SH-SY5Y (cell line): Measurements from ENCODE around the gene FNBP1L.

ENCODE experiments used
- GATA2 ChIP-seq: IDR thresholded peaks from 2 replicates; pipeline ENCODE4 v1.6.1; 2011; ENCODE audit warnings: mild to moderate bottlenecking, low read depth, low read length
- GATA3 ChIP-seq: IDR thresholded peaks from 2 replicates; pipeline ENCODE4 v1.6.1; 2011; ENCODE audit warnings: low read depth, mild to moderate bottlenecking, low read length, moderate library complexity

Gene FNBP1L

DNA sequence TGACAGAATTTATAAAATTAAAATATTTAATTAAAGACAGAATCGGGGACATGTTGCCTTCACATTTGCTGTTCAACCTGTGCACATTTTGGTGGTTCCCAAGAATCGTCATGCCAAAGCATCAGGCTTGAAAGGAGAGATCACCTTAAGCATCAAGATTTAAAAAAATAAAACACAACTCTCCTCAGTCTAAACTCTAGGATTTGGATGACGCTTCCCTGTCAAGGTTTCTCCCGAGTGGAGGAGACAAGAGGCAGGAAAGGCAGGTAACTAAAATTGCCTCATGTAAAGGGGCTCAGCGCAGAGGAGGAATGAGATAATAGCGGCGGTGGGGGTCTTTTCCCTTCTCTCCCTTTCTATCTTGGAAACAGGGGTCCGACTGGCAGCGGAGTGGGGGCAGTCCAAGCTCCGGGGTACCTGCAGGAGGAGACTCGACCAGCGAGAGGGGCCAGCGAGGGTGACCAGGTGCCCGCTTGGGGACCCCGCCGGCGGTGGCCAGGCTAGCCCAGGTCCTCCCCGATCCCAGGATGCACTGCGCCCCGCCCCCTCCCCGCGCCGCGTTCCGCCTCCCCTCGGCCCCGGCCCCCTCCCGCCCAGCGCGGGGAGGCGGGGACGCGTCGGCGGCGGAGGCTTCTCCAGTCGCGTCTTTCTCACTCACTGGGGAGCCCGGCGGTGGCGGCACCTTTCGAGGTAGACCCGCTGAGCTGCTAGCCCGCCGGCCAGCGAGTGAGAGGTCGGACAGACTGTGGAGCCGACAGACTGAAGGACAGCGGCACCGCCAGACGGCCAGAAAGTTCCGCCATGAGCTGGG is at the start of gene FNBP1L:
FNBP1L (plus strand) TSS at position 638 of the 811 bp plus-strand sequence; CDS start at position 802, 164 bp downstream.
- TF ChIP-seq GATA3 (no peak), GATA2 (no peak)

DNA sequence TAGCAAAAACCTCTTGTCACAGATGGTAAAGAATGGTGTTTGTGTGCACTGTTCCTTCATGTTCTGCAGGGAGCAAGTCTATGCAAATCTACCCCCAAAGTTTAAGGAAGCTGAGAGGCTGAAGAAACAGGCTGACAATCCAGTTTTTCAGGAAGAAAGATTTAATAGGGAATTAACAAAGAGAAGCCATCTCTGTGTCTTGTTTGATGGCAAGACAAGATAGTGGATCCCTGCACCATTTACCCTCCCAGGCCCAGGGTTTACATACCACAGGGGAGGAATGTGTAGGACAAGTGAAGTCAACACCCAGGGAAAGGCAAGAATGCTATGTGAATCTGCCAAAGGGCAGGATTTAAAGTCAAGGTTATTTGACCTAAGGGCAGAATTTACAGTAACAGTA is 48.1 kb upstream of the FNBP1L start:
- TF ChIP-seq GATA2 (no peak), GATA3 (no peak)

DNA sequence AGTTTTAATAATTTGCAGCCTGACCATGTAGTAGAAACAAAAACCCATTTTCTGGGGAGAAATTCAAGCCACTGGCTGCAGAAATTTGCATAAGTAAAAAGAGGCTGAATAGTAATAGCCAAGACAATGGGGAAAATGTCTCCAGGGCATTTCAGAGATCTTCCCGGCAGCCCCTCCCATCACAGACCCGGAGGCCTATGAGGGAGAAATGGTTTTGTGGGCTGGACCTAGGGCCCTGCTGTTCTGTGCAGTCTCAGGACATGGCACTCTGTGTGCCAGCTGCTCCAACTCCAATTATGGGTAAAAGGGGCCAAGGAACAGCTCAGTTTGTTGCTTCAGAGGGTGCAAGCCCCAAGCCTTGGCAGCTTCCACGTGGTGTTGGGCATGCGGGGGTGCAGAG is 39.7 kb upstream of the FNBP1L start:
- TF ChIP-seq GATA2 (no peak), GATA3 (no peak)

DNA sequence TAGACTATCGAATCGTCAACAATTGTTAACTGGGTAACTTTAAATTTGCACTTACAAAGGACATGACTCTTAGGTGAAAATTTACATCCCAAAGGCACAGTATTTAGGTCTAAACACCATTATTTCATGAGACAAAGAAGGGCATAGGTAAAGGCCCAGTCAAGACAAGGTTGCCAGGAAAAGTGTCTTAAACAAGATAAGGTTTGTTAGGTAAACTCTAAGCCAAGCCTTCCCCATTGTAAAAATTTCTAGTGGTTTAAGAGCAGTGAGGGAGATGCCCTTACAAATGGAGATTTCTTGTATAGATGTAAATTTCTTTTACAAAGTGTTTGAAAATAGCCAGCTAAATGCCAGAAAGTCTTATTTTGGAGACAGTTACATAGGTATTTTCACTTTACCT is 36.9 kb upstream of the FNBP1L start:
- TF ChIP-seq GATA2: no peak
- no peak for TF ChIP-seq GATA3

DNA sequence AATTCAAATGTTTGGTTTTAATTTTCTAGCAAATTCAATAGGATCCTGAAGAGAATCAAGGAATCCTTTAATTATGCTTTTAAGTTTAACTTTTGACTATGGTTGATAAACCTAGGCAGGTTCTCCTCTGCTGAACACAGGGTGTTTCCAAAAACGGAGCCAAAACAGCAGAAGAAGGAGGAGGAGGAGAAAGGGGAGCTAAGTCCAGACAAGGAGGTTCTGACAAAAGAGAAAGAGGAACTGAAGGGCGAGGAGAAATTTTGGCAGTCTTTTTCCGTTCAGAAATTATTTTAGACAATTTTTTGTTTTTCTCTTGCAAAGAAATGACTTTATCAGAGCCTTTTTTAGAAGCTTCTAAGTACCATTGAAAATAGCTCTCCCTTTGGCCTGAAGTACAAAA is 33.2 kb upstream of the FNBP1L start:
- TF ChIP-seq GATA3 (no peak), GATA2 (no peak)

DNA sequence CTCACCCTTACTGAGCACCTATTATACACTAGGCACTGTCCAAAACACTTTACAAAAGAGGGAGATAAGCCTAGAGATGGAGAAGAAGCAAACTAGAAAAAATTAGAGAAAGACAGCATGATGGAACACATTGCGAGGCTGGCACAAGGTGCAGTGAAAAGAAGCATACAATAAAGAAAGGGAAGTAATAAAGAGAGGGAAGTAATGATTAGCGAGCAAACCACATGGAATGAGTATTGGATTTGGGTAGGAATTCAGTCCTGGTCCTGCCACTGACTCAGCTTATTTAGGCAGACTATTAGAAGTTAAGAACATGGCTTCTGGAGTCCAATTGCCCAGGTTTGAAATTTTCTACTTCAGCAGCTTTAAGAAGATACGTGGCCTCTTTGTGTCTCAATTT is 32.6 kb upstream of the FNBP1L start:
- no peak for TF ChIP-seq GATA2

DNA sequence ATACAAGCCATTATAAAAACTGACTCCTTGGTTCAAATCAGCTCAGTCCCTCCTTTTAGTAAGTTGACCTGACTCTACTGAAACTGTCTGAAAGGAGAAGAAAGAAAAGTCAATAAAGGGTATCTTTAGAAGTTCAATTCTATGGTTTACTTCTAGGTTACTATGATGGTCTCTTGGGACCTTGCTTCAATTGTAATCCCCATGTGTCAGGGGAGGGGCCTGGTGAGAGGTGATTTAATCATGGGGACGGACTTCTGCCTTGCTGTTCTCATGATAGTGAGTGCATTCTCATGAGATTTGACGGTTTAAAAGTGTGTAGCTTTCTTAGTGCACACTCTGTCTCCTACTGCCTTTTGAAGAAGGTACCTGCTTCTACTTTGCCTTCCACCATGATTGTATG is 31.7 kb upstream of the FNBP1L start:
- no peak for TF ChIP-seq GATA3
- no peak for TF ChIP-seq GATA2

DNA sequence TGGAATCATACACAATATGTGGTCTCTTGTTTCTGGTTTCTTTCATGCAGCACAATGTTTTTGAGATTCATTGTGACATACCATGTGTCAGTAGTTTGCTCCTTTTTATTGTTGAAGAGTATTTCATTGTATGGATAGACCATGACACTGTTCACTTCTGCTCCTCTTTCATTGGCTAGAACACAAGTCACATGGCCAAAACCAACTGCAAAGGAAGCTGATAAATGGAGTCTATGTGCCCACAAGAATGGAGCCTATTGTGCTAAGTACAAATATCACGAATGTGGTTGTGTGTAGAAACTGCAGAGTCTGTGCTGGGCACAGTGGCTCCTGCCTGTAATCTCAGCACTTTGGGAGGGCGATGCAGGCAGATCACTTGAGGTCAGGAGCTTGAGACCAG is 28.6 kb upstream of the FNBP1L start:
- TF ChIP-seq GATA3 (no peak), GATA2 (no peak)

DNA sequence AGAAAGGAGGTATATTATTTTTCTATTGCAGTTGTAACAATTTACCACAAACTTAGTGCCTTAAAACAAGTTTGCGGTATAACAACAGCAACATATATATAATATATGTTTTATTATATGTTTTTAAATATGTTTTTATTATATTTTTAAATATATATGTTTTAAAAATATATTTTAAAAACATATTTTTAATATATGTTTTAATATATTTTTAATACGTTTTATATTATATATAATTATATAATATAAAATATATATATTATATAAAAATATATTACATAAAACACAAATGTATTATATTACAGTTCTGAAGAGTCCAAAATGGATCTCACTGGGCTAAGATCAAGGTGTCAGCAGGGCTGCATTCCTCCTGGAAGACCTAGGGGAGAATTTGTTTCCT is 27.5 kb upstream of the FNBP1L start:
- no peak for TF ChIP-seq GATA2
- no peak for TF ChIP-seq GATA3

DNA sequence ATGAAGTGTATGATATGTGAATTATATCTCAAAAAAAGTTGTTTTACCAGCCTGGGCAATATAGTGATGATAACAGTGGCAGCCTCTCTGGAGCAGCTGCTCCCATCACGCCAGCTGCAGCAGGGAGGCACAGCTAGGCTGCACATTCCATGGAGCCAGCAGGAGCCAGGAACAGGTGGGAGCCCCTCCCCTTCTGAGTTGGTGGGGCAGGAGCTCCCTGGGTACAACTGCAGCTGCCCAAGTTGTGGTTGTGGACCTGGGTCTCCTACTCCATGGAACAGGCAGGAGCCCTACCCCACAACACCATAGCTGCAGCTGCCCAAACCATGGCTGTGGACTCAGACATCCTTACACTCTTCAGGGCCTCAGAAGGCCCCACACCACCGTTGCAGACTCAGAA is 21.7 kb upstream of the FNBP1L start:
- TF ChIP-seq GATA2 (no peak), GATA3 (no peak)

DNA sequence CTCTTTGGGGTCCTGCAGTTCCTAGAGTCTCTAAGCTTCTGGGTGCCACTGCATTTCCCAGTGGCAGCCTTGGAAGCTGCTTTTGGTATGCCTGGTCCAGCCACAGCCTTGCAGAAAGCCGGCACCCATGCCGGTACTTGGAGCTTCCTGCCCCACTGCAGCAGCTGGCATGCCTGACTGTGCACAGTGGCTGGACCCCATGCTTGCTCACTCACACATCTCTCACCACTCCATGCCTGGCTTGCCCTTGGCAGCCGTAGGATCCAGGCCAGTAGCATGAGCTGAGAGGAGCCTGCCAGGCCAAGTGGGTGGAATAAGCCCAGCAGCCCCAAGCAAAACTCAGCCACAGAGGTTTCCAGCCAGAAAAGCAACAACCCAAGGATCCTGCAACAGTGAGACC is 20.3 kb upstream of the FNBP1L start:
- TF ChIP-seq GATA2 (no peak), GATA3 (no peak)

DNA sequence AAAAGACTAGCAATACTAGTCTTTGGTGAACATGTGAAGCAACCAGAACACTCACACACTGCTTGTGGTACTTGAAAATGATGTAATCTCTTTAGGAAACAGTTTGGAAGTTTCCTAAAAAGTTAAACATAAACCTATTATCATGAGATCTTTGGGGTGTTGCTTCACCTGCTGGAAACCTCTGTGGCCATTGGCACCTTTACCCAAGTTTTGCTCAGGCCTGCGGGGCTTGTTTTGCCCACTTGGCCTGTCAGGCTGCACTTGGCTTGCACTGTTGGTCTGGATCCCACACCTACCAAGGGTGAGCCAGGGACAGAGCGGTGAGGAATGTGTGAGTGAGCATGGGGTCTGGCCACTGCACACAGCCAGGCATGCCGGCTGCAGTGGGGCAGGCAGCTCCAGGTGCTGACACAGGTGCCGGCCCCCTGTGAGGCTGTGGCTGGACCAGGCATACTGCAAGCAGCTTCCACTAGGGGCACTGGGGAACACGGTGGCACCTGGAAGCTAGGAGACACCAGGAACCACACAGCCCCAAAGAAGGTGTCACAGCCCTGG is 14.4 kb upstream of the FNBP1L start:
- no peak for TF ChIP-seq GATA2

DNA sequence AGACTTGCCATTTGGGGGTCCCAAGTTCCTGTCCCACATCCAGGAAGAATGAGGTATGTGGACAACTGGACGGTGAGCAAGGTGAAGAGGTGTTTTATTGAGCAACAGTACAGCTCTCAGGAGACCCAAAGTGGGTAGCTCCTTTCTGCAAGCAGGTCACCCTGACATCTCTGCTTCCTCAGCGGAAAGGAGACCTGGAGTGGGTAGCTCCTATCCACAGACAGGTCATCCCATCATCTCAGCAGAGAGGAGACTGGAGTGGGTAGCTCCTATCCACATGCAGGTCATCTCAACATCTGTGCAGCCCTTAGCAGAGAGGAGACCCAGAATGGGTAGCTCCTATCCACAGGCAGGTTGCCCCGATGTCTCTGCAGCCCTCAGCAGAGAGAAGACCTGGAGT is 13.8 kb upstream of the FNBP1L start:
- no peak for TF ChIP-seq GATA2
- TF ChIP-seq GATA3: no peak

DNA sequence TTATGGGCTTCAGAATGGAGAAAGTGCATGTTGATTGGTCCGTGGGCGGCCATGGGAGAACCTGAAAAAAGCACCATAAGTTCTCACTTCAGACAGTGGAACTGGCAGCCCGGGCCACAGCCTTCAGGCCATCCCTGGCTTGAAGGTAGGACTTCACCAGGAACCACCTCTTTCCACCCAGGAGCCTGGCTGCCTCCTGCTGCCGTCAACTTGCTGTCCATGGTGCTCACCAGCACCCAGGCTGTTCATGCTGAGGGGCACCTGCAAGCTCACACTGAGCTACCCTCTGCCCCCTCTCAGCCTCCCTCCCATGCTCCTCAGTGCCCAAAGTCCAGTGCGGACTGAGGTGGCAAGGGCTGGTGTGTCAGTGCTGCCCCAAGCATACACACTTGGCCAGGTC is 12.9 kb upstream of the FNBP1L start:
- TF ChIP-seq GATA2: no peak
- TF ChIP-seq GATA3: no peak

DNA sequence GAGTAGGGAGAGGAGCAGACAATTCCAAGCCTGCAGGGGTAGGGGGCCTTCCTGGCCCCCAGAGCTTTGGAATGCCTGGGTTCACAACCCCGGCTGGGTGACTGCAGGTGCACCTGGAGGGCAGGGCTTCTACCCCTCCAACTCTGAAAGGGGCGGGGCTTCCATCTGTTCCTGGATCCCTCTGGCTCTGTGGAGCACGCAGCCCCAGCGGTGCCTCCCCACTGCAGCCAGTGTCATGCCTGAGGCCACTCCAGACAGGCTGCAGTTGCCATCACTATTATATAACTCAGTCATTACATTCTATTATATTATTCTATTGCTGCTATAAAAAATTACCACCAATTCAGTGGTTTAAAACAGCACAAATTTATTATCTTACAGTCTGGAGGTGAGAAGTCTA is 12.5 kb upstream of the FNBP1L start:
- no peak for TF ChIP-seq GATA2
- no peak for TF ChIP-seq GATA3
